SK-N-SH (cell line): ENCODE results near the gene PTPN23.

ENCODE experiments used
- MXI1 ChIP-seq: IDR thresholded peaks from 2 replicates; pipeline ENCODE4 v1.6.1; 2012; ENCODE audit warnings: mild to moderate bottlenecking, low read depth, low read length, improper control_type of control experiment
- POLR2AphosphoS5 ChIP-seq: IDR thresholded peaks from 2 replicates; pipeline ENCODE4 v1.6.1; 2012; ENCODE audit warnings: low read depth, low read length
- TF ChIP-seq, protein P1 (sequence below): fragments of 200-600 bp; sonication (generic); IDR thresholded peaks from 2 replicates; pipeline ENCODE4 v1.6.1; 2017; ENCODE audit warnings: antibody characterized with exemption, mild to moderate bottlenecking, moderate library complexity
- TF ChIP-seq, protein P2 (sequence below): IDR thresholded peaks from 2 replicates; pipeline ENCODE4 v1.4.0; 2012; ENCODE audit warnings: low read depth

DNA sequence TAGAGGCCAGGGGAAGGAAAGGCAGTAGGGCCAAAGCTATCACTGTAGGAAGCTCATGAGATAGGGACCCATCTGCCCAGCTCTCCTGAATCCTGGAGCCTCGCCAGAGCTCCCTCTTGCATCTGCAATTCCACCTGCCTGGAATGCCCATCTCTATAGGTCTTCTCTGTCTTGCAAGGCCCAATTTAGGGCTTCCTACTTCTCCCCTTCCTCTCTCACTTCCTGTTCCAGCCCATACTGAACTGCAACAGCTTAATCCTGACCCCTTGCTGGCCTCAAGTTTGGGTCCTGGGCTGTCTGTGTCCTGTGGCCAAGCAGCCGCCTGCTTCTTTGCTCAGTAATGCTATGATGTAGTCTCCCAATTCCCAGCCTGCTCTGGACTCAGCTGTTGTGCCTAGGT is 3.6 kb upstream of the PTPN23 start:
- TF ChIP-seq, protein P1, sequence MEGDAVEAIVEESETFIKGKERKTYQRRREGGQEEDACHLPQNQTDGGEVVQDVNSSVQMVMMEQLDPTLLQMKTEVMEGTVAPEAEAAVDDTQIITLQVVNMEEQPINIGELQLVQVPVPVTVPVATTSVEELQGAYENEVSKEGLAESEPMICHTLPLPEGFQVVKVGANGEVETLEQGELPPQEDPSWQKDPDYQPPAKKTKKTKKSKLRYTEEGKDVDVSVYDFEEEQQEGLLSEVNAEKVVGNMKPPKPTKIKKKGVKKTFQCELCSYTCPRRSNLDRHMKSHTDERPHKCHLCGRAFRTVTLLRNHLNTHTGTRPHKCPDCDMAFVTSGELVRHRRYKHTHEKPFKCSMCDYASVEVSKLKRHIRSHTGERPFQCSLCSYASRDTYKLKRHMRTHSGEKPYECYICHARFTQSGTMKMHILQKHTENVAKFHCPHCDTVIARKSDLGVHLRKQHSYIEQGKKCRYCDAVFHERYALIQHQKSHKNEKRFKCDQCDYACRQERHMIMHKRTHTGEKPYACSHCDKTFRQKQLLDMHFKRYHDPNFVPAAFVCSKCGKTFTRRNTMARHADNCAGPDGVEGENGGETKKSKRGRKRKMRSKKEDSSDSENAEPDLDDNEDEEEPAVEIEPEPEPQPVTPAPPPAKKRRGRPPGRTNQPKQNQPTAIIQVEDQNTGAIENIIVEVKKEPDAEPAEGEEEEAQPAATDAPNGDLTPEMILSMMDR: no peak
- TF ChIP-seq POLR2AphosphoS5: no peak
- TF ChIP-seq MXI1: no peak
- TF ChIP-seq, protein P2, sequence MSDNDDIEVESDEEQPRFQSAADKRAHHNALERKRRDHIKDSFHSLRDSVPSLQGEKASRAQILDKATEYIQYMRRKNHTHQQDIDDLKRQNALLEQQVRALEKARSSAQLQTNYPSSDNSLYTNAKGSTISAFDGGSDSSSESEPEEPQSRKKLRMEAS: no peak
